HG03520 (cell line): ENCODE results near the gene FASN.

Experiments used
- ATAC-seq: cut with Tn5 transposase; IDR thresholded peaks from one replicate; pipeline ENCODE4 v1.9.1; 2021; ENCODE audit warnings: mild to moderate bottlenecking, moderate library complexity; ENCODE audit not compliant: unreplicated experiment

FASN gene

GRCh38 chr17:82078433-82078832 is 19.6 kb downstream of the FASN start:
- no peak for ATAC-seq

GRCh38 chr17:82077617-82078358 is 20.2 kb downstream of the FASN start:
- no peak for ATAC-seq

GRCh38 chr17:82076785-82077591 is 21.0 kb downstream of the FASN start:
- no peak for ATAC-seq

- no peak for ATAC-seq
Observed at GRCh38 chr17:82076018-82076784, 21.8 kb downstream of the FASN start.

- no peak for ATAC-seq
Observed at GRCh38 chr17:82073446-82073845, 24.6 kb downstream of the FASN start.

GRCh38 chr17:82072827-82073226 is 25.2 kb downstream of the FASN start:
- no peak for ATAC-seq

GRCh38 chr17:82070611-82071010 is 27.4 kb downstream of the FASN start:
- no peak for ATAC-seq

GRCh38 chr17:82065638-82066303 is 32.3 kb downstream of the FASN start, which contains the start of gene DUS1L:
Gene DUS1L, minus strand, starts transcription at chr17:82065804. Its CDS starts 745 bp downstream, at chr17:82065059.
- ATAC-seq: peak; percentile 62

GRCh38 chr17:82065193-82065637 is 32.8 kb downstream of the FASN start:
- ATAC-seq: peak; percentile 31

GRCh38 chr17:82064433-82065192 is 33.4 kb downstream of the FASN start:
- ATAC-seq: no peak

GRCh38 chr17:82063424-82064415 is 34.3 kb downstream of the FASN start:
- ATAC-seq: no peak

- no peak for ATAC-seq
Observed at GRCh38 chr17:82062984-82063368, 35.1 kb downstream of the FASN start.

- ATAC-seq: no peak
Observed at GRCh38 chr17:82062076-82062983, 35.7 kb downstream of the FASN start.

GRCh38 chr17:82061047-82061925 is 36.8 kb downstream of the FASN start:
- no peak for ATAC-seq

- no peak for ATAC-seq
Observed at GRCh38 chr17:82060614-82061013, 37.4 kb downstream of the FASN start.

GRCh38 chr17:82060001-82060380 is 38.0 kb downstream of the FASN start:
- ATAC-seq: no peak
